COLO829 (cell line): ENCODE measurements around the gene C4orf54.

Source experiments
- DNase-seq: peaks from one replicate; pipeline ENCODE4 v3.0.0; 2012; ENCODE audit warnings: low spot score

The C4orf54 gene

DNA sequence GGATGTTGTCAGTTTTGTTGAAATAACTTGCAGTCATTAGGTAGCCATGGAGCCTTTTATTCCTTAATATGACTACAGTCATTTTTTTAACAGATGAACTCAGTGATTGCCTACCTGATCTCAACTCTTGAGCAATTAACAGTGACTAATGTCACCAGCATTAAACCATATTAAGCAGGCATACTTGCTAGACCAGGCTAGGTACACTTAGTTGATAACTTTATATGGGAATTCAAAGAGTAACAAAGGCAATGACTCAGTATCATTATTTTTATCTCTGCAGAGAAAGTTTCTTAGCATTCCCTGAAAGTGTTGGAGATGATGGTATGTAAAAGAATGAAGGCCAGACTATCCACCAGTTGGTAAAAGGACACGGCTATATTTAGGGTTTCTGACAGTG, at the start of gene C4orf54:
C4orf54 (minus strand) TSS at position 31 of the 400 bp plus-strand sequence. CDS start 3,180 bp downstream, outside the sequence.
- no peak for DNase-seq

DNA sequence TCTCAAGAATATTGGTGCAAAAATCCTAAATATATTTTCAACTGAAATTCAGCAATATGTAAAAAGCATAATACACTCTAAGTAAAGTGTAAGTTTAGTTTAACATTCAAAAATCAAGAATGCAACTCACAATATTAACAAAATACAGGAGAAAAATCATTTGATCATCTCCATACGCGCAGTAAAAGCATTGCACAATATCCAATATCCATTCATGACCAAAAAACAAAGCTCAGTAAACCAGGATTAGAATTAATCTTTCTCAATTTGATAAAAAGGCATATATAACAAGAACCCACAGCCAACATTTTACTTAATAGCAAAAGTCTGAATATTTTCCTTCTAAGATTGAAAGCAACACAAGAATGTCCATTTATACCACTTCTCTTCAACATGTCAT, 48.3 kb upstream of the C4orf54 start:
- no peak for DNase-seq

DNA sequence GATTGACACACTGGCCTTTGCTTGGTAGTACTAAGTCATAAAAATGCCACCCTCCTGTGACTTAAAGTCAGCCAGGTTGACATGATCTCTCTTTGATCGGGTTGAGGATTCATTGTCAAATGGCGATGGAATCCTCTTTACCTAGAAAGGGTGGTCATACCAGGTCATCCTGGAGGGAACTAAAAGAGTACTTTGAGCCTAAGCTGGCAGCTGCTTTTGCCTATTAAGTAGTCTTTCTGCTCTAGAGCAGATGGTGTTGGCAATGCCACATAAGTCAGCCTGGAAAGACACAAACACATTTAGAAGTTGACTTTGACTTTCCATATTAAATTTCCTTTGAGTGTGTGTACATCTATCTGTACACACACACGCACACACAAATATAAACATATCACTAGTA, 39.2 kb upstream of the C4orf54 start:
- no peak for DNase-seq

DNA sequence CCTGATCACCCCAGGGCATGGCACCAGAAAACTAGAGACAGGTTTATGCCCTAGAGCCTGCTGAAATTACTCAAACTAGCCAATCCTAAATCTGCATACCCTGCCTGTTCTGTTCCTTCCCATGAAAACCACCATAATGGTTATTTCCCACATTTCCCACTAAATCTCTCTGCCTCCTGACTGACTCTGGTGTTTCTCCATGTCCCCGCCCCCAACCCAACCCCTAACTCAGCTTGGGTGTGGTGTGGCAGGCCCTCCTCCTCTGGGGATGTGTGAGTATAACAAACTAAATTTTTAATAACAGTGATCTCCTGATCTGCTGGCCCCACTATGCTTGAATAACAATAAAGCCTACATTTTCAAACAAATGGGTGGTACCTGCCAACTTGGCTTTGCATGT, 35.5 kb upstream of the C4orf54 start:
- DNase-seq: no peak

DNA sequence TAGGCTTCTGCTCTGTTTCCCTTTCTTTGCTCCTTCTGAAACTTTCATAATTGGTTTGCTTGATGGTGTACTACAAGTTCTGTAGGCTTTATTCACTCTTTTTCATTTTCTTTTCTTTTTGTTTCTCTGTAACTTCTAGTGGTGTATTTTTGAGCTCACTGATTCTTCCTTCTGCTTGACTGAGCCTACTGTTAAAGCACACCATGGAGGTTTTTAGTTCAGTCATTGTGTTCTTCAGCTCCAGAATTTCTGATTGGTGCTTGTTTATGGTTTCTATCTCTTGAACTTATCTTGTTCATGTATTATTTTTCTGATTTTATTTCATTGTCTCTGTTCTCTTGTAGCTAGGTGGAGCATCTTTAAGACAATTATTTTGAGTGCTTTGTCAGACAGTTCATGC, 33.4 kb upstream of the C4orf54 start:
- no peak for DNase-seq

DNA sequence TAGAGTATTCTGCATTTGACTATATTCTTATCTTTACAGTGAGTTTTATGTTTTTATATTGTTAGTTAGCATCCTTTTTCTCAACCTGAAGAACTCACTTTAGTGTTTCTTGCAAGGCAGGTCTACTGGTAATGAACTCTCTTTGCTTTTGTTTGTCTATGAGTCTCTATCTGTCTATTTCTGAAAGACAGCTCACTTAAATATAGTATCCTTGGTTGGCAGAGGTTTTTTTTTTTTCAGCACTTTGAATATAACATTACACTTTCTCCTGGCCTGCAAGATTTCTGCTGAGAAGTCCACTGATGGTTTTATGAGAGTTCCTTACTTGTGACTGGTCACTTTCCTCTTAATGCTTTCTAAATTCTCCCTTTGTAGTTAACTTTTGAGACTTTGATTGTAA, 32.8 kb upstream of the C4orf54 start:
- DNase-seq: no peak

DNA sequence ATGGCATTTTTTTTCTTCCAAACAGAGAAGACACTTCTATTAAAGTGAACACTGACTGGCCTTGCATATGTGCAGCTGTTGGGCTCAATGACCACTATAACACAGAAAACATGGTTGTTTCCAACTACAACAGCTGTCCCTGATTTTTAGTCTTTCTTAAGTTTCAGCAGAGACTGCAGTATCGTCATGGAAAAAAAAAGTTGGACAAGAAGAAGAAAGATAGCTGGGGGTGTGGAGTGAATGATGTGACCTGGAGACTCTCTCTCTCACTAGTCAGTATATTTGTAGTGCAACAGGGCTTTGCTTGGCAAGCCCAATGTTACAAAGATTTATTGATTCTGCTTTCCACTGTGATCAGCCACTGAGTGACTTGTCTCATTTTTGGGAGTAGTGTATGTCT, 29.5 kb upstream of the C4orf54 start:
- DNase-seq: no peak

DNA sequence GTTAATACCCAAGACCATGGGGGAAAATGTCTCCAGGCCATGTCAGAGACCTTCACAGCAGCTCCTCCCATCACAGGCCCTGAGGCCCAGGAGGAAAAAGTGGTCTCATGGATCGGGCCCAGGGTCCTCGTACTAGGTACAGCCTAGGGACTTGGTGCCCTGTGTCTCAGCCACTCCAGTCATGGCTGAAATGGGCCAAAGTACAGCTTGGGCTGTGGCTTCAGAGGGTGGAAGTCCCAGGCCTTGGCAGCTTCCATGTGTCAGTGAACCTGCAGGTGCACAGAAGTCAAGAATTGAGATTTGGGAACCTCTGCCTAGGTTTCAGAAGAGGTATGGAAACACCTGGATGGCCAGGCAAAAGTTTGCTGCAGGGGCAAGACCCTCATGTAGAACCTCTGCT, 27.6 kb upstream of the C4orf54 start:
- no peak for DNase-seq

DNA sequence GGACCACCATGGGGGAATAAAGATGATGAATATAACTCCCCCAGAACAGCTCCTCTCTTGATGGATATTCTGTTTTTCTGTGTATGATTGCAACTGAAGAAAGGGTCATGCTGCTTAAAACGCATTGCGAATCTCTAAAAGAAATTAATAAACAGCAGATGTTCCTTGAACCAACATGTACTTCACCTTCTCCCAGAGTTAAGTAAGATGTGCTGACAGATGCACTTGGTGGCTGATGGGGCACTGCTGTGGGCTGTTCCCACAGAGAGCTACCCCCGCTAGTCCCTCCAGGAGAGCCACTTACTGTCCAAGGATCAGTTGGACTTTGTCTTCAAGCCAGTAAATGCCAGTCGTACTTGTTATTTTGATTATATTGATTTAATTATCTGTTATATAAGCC, 26.3 kb upstream of the C4orf54 start:
- DNase-seq: no peak

DNA sequence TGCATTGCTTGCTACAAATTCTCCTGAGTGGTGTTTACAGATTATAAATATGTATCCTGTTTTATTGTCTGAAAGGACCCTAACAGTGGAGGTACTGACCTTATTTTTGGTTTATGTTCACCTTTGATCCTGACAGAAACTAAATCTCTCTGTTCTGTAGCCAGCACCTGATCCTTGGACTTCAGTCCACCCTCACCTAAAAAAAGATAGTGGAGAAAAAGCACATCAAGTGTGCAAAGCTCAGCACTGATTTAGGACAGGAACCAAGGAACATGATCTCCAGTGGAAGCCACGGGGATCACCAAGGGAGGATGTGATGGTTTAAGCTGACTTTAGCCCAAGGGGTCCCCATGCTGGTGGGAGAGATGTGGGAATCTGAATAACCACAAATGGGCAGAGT, 22.3 kb upstream of the C4orf54 start:
- DNase-seq: no peak

DNA sequence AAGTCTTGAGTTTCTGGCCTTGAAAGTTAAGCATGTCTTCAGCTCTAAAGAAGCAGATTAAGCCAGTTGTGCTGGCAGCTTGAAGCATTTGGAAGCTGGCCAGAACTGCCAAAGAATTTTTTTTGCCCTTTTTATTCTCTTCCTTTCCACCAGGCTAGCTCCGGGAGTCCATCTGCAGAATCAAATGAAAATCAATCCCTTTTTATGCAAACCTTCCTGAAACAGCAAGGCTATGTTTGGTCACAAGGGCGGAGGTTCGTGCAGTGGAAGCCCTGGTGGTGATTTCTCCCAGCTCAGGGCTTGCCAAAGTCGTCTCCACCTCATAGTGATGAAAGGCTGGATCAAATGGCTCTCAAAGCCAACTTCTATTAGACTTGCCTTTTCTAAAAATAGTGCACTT, 21.6 kb upstream of the C4orf54 start:
- DNase-seq: peak; percentile 15

DNA sequence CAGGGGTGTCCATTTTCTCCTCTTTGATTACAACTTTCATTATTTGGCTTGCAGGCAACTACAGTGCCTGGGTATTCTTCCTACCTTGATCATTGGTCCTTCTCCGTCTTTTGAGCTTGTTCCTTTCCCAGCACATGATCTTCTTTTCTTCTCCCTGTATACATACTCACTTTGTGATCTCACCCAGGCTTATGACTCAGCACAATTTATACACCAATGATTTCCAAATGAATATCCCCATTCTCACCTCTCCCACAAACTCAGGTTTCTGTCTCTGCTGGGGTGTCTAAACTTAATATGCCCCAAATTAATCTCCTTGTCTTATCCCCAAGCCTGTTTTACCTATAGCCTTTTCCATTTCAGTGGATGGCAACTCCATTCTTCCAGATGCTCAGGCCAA, 19.5 kb upstream of the C4orf54 start:
- DNase-seq: no peak

DNA sequence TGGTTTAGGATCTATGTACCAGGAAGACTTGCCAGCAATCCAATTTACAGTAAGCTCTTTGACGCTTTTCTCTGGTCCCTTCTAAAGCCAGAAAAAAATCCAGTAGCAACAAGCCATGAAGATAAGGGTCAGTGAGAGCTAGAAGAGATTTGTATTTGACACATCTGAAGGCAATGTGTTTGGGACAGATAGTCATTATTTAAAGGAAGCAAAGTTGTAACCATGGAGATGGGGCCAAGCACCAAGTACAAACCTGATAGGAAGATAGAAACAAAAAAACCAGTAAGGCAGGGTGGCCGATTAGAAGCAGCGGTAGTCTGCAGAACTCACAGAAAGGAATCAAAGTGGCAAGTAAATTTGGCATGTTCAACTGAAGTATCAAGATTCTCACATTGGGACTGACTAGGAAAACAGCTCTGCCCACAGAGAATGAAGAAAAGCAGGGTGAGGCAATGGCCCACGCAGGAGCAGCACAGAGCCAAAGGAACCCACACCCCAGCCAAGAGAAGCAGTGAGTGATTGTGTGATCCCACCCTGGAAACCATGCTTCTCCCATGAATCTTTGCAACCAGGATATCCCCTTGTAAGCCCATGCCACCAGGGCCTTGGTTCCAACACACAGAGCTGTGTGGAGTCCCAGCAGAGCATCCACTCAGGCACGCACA, 12.9 kb upstream of the C4orf54 start:
- no peak for DNase-seq

DNA sequence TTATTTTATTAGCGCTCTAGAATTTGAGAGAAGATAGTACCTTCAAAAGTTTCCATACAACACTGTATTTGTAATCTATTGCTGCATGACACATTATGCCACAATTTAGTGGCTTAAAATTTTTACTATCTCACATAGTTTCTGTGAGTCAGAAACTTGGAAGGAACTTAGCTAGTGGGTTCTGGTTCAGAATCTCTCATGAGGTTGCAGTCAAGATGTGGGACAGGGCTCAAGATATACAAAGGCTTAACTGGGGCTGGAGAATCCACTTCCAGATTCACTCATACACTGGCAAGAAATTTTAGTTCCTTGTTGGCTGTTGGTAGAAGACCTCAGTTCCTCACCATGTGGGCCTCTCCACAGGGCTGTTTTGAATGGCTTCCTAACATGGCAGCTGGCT, 11.5 kb upstream of the C4orf54 start:
- no peak for DNase-seq

DNA sequence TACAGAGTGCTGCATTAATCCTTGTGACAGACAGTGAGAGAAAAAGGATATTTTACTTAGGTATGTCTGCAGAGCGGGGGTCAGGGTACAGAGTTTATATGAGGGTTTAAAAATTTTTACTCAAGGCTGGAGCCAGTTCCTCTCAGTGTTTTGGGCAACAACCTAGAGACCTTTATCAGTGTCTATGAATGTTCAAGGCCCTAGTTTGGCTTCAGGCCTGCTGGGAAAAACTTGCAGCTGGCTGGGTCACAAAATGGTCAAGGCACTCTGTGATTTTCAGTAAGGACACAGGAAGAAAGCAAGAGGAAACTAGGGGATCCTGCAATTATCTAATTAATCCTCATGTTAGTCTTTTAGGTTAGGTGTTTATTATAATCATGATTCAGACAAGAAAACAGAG, 10.8 kb upstream of the C4orf54 start:
- DNase-seq: no peak

DNA sequence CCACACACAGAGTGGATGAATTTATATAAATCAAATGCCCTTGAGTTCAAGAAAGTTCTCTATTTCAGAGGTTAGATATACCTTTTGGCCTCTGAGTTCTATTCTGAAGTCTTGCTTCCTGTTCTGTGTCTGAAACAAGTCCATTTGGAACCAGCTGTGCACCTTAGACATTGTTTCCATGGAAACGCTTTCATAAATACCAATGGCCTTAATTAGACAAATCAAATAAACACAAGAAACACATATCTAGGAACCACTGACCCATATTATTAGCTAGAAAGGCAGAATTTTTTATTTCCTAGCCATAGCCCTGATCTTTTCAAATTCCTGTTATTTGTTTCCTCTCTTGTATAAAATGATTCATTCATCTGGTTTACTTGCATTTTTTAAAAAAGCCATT, 8.4 kb upstream of the C4orf54 start:
- no peak for DNase-seq

DNA sequence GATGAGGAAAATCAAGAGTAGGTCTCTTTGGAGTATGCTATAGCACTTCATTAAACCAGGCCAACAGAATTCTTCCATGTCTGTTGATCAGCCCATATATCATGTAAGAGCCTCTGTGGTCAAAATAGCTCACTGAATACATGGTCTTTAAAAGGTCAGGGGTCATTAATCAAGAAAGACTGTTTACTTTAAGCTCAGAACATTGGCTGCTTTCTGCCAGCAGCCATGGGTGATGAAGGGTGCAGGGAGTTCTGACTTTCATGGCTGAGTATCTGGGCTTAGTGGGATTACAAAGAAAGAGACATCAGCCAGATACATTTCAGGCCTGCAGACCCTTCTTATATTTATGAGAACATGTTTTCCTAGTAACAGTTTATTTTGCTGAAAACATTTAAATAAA, 7.1 kb upstream of the C4orf54 start:
- no peak for DNase-seq

DNA sequence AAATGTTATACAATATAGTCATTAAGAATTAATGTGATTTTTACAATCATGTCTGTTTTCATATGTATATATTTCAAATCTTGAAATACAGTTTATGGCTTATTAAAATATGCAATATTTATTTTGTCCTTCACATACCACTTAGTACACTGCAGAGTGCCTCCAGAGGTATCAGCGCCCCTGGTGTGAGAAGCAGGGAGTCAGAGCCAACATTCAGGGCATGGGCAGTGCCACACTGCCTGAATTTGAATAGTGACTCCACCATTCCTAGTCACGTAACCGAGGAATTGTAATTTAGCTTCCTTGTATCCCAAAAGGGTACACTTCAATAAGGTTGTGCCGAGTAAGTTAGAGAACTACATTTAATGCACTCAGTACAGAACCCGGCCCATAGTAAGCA, 4.3 kb upstream of the C4orf54 start:
- DNase-seq: no peak

DNA sequence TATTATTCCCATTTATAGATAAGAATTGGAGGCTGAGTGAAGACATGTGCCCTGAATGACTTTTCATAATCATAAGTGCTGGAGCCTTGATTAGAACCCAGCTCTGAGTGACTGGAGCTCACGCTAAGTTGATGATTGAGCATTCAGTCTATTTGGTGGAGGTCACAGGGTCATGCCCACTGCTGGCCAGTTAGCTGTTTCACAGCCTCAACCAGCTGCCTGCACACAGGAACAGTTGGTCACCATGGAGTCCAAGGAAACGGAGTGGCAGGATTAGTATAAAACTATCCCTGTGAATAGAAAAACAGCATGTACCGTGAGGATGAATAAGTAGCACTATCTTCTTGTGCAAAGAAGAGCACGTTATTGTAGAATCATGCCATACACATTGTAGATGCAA, 1.0 kb upstream of the C4orf54 start:
- no peak for DNase-seq

DNA sequence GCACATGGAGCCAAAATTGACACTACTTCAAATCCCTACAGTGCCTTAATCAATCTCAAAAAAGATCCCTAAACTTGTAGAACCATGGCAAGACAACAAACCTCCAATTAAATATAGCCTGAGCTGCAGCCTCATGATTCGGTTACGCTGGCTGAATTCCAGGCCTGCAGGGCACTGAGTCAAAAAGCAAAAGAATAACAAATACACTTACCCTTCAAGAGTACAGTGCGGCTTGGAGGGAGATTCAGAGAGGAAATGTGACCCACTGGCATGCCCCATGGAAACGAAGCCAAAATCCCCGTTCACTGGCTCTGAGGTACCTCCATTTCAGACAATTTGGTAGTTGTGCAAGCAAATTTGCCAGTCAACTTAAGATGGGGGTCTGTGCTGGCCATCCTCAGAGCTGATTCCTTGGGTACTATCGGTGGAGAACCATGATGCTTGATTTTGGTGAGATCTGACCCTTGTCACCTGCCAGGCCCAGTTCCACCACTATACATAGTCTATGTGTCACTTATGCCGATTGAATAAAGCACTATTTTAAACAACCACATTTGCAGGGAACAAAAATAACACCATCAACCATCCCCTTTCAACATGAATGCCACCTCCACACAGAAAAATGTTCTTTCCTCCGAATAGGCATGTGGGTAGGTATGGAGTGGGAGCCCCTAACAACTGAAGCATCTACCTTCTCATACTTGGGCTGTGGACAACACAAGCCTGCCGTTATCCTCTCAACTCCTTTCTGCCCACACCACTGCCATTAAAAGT, 2.1 kb downstream of the C4orf54 start:
- peak; percentile 57 for DNase-seq

DNA sequence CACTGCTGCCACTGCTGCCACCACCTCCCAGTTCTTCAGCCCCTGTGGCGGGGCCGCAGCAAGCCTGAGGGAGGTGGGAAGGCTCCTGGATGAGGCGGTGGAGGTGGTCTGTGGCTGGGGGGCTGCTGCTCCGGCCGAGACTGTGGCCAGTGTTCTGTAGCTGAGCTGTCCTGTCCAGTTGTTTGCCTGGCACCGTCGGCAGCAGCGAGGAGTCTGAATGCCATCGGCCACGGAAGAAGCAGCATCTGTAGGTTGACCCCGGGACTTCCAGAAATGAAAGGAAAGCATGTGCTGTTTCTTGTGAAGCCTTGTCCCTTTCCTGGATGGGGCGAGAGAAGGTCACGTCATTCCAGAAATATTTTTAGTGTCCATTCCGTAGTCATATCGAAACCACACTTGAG, 3.3 kb downstream of the C4orf54 start:
- peak; percentile 12 for DNase-seq

DNA sequence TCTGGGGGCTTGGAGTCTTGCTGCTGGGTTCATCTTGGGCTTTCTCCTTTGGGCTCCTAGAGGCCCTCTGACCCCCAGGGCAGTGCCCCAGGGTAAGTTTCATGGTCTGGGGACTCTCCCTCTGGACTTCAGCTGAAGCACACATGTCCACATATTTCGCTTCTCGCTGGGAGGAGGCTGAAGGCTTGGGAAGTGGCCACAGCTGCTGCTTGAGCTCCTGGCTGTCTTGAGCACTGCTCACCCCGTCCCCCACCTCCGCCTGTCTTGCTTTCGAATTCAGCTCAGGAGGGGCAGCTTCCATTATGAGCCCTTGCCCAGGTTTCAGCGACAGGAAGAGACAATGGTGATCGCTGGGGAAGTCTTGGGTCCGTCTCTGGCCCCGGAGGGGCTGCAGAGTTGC, 3.7 kb downstream of the C4orf54 start:
- no peak for DNase-seq

DNA sequence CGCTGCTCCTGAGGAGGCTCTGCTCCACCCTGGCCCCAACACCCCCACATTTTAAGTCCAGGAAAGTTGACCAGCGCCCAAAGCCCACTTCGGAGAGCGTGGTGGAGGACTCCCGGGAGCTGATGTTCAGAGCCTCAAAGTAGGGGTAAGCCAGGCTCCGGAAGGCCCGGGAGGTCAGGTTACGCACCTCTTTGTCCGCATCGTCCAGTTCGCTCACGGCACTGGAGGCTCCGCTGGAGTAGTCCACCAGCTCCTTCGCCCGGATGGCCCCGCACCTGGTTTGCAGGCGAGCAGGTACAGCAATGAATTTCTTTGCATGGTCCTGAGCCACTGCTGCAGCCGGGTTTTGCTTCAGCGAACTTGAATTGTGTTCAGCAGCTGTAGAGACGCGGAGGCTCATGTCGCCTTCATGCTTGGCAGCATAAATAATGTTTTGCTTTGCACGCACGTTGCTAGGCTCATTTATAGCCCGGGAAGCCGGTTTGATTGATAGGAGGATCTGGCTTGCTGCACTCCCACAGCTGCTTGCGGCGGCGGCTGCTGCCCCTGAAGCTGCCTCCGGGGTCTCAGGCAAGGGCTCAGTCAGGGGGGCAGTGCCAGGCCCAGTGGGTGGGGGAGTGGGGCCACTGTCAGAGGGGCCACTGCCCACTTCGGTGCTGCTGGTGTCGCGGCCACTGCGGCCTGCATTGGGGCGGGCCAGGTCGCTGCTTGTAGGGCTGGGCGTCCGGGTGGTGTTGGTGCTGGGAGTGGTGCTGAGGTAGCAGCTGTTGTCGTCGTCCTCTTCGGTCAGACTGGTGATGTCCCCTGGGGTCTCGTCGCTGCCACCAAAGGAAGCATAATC, 4.8 kb downstream of the C4orf54 start:
- DNase-seq: no peak
